Right hindlimb (tissue), 1 donor: ENCODE results near the gene GRID2.
"Not testable (repeated sequence)": the region's sequence is repeated elsewhere in the genome, so short reads cannot be mapped to it uniquely, and the experiment has no call there.

Experiments
- DNase-seq: peaks from one replicate; pipeline ENCODE4 v3.0.0-alpha.2; 2018

Gene GRID2

DNA sequence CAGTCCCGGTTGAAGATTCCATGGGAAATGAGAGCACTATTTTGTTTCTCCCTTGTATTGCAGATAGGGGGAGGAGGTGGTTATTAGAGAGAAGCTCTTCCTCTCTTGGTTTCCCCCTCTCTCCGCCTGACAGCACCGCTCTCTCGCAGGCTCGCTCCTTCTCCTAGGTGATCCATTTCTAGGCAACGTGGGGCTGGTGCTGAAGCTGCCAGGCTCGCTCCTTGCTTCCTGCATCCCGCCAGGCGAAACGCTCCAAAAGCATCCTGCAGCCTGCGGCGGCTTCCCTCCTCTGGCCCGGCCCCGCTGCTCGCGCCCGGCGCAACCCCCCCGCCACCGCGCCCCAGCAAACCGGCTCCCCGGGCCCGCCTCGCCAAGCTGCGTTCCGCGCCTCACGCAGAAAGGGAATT, at the start of gene GRID2:
GRID2 (plus strand) TSS at position 346 of the 407 bp plus-strand sequence.
- peak; percentile 59 for DNase-seq

DNA sequence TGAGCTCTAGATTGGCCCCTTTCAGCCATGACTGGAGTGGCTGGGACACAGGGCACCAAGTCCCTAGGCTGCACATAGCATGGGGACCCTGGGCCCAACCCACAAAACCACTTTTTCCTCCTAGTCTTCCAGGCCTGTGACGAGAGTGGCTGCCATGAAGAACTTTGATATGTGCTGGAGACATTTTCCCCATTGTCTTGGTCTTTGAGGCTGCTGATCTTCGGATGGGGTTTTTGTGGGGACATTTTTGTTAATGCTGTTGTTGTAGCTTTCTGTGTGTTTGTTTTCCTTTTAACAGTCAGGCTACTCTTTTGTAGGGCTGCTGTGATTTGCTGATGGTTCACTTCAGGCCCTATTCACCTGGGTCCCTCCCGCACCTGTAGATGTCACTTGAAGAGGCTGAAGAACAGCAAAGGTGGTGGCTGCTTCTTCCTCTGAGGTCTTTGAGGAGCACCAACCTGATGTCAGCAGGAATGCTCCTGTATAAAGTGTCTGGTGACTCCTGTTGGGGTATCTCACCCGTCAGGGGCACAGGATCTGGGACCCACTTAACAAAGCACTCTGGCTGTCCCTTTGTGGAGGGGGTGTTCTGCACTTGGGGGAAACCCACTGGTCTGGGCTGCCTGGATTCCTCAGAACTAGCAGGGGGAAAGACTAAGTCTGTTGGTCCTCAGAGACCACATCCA, 49.6 kb upstream of the GRID2 start:
- no peak for DNase-seq

DNA sequence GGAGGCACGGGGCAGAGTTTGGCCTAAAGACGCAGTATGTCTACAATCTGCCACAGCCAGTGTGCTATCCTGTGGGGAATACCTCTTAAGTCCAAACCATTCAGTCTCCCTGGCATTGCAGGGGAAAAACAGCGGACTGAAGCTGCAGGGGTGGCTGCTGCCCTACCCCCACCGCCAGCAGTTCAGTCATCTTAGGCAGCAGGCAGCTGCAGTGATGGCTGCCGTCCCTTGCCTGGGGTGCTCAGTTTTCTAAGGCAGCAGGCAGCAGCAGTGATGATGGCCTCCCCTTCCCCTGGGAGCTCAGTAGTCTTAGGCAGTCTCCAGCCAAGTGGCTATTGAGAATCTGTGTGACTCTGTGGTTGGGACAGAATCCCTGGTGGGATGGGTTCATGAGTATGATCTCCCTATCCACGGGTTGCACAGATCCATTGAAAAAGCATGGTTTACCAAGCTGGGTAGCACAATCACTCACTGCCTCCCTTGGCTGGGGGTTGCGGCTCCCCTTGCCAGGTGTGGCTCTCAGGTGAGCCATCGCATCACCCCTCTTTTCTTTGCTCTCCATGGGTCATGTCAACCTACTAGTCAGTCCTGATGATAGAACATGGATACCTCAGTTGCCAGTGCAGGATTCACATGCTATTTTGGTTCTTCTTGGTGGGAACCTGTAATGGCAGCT, 48.9 kb upstream of the GRID2 start:
- DNase-seq, result no peak

DNA sequence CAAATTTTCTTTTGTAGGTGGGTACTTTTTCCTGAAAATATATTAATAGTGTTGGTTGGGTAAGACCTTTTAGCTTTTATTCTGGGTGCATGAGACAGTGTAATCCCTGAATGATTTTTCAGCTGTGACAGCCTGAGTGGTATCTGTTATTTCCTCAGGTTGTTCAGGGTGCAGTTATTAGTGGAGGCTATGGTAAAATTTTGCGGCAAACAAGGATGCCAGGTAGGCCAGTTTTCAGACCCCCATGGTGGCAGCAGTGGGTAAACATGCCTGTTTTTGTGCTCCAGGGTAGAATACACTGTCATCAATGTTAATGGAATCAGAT, 47.9 kb upstream of the GRID2 start:
- no peak for DNase-seq

DNA sequence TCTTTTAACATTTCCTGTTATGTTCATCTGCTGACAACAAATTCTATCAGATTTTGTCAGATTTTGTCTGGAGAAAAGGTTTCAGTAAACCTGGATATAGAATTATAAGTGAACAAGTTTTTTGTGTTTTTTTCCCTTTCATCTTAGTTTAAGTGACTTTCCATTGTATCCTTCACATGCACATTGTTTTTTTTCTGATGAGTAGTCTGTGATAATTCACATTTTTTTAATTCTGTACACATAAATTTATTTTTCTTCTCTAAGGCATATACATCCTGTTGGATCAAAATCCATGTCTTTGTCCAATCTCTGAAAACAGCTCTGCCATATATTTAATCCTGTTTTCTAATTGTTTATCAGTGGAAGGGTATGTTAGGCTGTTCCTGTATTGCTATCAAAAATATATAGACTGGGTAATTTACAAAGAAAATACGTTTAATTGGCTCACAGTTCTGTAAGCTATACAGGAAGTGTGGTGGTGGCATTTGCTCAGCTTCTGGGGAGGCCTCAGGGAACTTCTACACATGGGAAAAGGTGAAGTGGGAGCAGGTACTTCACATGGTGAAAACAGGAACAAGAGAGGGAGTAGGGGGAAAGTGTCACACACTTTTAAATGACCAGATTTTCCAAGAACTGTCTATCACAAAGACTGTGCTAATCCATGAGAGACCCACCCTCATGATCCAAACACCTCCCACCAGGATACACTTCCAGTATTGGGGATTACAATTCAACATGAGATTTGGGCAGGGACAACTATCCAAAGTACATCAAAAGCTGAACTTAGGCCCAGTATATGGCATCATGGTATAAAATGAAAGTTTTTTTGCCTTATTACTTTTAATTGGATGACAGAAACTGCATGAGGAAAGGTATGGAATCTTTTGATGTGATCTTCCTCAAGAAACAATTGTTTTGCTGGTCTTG, 45.6 kb upstream of the GRID2 start:
- DNase-seq, result no peak

DNA sequence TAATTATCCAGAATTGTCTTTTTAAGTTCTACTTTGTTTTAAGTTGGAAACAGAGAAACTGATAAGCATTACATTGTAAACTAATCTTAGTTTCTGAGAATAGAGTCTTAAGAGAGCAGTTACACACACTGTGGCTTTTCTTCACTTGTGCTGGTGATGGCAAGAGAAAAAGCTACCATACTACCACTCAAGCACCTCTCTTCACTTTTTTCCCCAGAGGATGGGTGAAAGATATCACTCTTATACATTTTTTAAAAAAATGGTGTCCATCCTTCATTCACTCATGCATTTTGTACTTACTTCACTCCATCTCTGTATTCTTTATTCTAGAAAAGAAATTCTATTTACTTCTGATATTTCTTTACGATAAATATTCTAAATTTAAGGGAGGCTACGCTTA, 42.5 kb upstream of the GRID2 start:
- DNase-seq, result no peak

DNA sequence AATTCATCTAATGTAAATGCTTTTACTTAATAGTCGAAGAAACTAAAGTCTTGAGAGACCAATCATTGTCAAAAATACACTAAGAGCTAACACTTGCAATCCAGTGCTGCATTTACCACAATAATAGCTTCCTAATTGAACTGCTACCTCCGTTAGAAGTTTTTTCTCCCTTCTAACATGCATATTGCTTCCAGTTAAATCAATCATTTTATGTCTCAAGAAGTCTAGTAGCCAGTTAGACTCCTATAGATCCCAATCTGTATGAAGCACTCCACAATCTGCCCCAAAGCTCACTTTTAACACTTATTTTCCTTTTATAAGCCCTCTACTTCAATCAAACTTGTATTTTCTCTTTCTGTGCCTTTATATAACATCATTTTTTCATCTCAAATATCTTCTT, 41.4 kb upstream of the GRID2 start:
- DNase-seq, result no peak

DNA sequence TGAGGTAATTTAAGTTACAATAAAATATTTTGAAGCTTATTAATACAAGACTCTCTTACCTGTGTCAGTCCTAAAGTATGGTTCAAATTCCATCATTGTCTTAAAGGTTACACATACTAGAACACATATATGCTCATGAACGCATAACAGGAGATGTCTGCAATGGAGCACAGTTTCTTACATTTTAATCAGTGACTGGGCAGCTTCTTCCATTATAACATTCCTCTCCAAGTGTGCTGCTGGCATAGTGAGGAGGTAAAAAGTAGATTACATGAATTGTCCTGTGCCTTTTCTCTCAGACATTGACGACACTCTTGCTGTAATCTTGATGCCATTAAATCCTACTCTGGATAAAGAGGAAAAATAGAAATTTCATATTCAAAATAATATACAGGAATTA, 40.8 kb upstream of the GRID2 start:
- no peak for DNase-seq

DNA sequence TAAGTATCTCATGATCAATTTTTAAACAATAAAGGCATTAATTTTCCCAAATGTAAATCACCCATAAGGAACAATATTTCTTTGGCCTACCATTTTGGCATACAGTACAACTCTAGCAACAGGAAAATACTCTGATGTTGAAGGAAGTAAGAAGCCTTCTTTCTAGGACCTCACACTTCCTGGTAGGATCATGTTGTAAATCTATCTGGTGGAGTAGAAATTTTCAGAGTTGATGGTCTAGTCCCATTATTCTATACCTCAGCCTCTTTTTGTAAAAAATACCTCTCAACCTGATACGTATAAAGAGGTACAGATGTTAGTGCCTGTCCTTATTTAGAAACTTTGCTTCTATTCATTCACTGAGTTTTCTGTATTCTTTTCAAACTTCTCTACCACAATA, 40.2 kb upstream of the GRID2 start:
- DNase-seq, result no peak

DNA sequence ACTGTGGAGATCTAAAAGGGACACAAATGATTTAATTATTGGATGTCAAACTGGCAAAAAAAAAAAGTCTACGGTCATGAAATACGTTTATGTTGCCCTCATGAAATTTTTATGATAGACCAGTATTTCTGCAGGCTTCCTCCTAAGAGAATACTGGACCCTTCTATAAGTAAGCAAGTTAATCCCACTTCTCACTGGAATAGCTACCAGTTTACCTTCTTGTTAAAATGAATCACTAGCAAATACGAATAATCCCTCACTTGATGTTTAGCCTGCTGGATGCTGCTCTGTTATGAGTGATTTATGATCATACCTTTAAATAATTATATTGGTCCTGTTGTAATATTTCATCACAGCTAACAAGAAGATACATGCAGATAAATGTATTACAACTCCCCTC, 39.6 kb upstream of the GRID2 start:
- no peak for DNase-seq

DNA sequence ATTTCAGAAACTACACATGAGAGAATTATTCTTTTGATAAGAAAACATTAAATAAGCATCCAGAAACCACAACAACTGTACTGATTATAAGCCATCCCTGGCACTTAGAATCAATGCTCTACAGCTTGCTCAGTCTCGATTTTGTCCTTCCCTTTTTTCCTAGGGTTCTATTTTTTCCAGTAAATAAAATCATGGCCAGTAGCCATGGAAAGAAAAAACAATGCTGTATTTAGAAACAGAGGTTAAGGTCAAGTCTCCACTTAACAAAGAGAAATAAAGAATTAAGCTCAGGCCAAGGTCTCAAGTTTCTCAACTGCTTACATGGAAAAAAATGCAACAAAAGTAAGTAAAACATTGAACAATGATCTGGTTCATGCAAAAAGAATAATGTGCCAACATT, 38.7 kb upstream of the GRID2 start:
- no peak for DNase-seq

DNA sequence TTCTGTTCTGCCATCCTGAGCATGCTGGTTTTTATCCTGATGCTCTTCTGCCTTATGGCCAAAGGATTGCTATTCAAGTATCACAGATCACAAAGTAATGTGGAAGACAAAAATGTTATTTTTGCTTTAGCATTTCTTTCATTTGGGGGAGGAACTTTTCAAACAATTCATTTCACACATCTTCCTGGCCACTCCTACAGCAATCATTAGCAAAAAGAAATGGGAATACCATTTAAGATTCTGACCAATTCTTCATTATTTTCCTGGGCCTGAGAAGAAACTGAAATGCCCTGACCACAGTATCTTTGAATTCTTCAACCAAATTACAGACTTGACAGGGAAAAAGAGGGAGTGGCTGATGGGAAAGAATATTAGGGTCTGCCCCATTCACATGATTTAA, 38.0 kb upstream of the GRID2 start:
- DNase-seq, result no peak

DNA sequence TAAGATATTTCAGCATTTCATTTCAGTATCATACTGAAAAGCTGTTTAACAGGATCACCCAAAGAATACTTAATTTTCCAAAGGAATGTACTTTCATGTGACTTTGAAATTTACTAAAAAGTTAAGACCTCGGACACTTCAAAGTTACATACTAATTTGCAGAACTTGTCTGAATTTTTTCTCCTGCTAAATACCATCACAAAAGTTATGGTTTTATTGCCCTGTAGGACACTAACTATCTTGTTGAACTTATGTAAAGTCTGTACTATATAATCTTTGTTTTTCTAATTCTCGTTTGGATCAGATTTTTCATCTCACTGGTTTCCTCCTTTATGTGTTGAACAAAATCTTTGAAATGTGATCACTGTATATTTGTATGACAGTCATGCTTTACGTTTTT, 37.2 kb upstream of the GRID2 start:
- DNase-seq, result no peak

DNA sequence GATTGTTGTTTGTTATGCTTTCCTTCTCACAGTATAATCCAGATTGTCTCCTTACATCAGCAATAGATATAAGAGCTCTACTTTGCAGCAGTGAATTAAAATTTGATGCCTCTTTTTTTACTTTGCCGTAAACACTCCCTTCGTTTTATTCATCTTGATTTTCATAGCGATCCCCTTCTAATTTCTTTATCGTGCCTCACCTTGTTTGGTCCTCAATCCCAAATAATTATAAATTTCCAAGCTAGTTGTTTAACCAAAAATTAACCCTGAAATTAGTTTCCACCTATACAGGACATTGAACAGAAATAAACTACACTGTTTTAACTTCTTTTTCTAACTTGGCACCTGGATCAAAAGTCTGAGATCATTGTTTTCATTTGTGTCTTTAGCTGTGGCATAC, 35.1 kb upstream of the GRID2 start:
- DNase-seq, result no peak

DNA sequence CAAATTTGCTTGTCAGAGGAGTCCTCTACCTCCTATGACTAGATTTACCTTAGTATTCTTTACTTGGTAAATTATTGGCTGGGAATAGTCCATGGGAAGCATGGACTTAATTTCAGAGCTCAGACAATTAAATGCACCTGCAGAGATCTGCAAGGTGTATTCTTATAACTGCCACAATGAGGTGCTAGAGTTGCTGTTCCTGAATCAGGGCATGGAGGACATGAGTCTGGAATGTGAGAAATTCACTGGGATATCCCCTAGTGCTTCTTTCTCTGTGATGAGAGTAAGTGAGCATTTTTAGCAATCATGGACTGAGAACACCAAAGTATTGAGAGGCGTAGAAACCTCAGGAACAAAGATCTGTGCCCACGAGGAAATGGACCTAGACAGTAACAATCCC, 32.9 kb upstream of the GRID2 start:
- DNase-seq, result no peak

DNA sequence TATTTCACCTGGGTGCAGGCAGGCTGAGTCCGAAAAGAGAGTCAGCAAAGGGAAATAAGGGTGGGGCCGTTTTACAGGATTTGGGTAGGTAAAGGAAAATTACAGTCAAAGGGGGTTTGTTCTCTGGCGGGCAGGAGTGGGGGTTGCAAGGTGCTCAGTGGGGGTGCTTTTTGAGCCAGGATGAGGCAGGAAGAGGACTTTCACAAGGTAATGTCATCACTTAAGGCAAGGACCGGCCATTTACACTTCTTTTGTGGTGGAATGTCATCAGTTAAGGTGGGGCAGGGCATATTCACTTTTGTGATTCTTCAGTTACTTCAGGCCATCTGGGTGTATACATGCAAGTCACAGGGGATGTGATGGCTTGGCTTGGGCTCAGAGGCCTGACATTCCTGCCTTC, 32.2 kb upstream of the GRID2 start:
- not testable (repeated sequence) for DNase-seq

DNA sequence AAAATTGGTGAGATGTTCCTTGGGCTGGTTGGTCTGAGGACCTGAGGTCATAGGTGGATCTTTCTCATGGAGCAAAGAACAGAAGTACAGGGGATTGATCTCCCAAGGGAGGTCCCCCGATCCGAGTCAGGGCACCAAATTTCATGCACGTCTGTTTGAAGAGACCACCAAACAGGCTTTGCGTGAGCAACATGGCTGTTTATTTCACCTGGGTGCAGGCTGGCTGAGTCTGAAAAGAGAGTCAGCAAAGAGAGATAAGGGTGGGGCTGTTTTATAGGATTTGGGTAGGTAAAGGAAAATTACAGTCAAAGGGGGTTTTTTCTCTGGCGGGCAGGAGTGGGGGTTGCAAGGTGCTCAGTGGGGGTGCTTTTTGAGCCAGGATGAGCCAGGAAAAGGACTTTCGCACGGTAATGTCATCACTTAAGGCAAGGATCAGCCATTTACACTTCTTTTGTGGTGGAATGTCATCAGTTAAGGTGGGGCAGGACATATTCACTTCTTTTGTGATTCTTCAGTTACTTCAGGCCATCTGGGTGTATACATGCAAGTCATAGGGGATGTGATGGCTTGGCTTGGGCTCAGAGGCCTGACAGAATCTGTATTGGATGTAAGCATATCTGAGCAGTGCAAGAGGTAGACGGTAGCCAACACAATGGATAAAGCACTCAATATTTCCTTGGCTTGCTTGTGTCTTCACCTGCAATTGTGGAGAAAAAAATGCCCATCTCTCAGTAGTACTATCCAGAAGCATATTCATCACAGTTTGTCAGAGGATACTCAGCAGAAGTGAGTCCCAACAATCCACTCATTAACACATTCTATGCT, 26.5 kb upstream of the GRID2 start:
- DNase-seq, result not testable (repeated sequence)

DNA sequence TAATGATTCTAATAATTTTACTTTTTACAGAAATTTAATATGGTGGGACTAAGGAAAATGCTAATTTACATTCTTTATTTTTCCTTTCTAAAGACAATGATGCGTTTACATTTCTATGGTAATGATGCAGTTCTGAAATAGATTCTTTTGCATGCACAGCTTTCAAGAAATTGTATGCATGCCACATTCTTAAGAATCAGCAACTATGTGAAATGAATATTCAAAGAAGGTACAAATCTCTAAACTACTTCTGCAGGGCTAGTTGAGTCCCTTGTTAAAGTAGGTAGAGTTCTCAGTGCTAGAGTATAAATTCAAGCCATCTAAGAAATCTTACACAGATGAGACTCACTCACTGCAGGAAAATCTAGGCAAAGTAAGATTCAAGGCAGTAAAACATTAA, 24.5 kb upstream of the GRID2 start:
- DNase-seq, result no peak

DNA sequence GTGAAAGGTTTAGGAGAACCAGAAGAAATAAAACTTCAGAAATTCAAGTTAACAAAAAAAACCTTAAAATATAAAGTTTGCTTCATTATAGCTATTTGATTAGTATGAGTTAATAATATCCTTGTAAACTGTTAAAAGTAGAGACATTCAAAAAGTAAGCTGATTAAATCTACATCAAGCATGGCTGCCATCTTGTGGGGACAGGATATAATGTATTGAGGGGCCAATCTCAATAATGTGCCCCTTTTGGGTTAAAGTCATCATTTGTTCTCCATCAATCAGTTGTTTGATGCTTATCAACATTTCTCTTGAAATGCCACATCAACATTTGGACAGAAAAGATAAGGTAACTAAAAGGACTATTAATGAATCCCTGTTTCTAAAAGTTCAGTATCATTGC, 4.6 kb upstream of the GRID2 start:
- DNase-seq, result no peak

DNA sequence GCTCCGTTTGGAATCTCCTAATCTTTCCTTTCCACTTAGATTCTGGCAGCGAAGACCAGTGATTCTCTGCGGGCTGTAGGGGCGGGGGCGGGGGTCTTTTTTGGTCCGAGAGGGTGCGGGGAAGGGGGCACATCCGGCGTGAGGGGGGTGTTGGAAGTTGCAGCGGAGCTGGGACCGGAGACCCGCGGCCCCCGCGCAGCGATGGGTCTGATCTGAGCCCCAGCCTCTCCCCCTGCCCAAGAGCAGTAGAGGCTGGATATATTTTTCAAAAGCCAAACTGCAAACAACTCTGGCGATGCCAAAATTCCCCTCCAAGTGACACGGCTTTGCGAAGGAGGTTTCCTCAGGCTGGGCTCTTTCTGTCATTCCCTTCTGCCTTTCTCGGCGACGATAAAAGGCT, 355 bp downstream of the GRID2 start:
- DNase-seq, result no peak

DNA sequence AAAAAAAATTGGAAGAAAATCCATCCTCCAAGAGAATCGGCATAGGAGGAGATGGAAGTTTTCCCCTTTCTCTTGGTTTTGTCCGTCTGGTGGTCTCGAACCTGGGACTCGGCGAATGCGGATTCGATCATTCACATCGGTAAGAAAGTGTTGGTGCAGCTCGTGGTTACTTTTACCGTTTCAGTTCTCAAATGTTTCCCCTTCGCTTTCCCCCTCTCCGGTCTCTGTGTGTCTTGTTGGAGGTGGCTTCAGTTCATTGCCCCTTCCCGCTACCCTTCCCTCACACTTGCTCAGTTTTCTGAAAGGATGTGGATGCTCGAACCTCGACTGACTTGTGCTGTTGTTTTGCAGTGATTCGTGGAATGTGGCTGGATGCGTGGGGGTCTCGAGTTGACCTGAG, 840 bp downstream of the GRID2 start:
- DNase-seq, result peak; percentile 16

DNA sequence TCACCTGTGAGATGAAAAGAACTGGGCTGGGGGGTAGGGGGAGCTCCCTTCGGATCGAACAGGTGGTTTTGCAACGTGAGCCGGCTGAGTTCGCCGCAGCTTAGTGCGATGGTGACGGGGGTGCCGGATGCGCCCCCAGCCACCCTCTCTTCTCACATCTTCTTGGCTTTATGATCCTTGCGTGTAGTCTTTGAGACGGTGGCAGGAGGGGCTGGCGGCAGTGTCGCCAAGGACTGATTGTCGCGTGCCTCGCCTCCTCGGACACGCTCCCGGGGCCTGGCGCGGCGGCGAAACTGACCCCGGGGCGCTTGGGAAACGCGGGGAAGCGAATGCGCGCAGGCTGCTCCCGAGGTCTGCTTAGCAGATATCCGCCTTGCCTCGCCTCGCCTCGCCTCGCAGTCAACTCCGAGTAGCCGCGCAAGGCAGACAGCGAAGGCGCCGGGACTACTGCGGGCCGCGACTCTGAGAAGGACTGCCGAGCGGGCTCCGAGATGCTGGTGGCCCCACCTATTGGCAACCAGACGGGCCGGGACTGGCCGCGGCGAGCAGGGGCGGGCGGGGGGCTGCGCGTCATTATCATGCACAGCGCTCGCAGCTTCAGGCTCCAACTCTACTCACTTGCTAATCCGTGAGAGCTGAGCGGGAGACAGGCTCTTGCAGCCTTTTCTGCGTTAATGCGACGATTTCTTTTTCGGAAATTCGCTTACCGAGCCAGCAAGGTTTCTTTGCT, 1.5 kb downstream of the GRID2 start:
- DNase-seq, result peak; percentile 83
